ENCODE data around the gene CORO2B. TPM values are rescaled to one million over a fixed set of nuclear protein-coding genes. Genes with fewer than 3 reads are reported as not detected.

The CORO2B gene
- total and polyA plus RNA-seq, 10 donors: 0.93 to 8.8 (median 3.6) TPM

- Histone ChIP-seq H3K27me3 (replicated peaks in 1 of 7) (peaks cover 0 to 6% (median 0%) of the 10 kb centered on the region in 7 donors), H3K27ac (no peak overlapping the region), H3K4me3 (no peak overlapping the region), H3K36me3 (no peaks in the 10 kb centered on the region), H3K9me3 (no peaks in the 10 kb centered on the region), H3K4me1 (peaks cover 0 to 39% (median 17%) of the 10 kb centered on the region in 6 donors)
- intact Hi-C loops (cut with DNase I; ENCODE audit: low total_unique reads): no loop called here
- WGBS, 5 donors: 57 to 78% (median 69%) methylated on average over 4 to 5 of the region's 5 CpGs
- peak; percentile 54 for DNase-seq
- TF ChIP-seq POLR2A (IDR thresholded peaks at IDR 0.05): no peak
- no peak for TF ChIP-seq POLR2AphosphoS5 (IDR thresholded peaks at IDR 0.05)
- TF ChIP-seq, protein P1, sequence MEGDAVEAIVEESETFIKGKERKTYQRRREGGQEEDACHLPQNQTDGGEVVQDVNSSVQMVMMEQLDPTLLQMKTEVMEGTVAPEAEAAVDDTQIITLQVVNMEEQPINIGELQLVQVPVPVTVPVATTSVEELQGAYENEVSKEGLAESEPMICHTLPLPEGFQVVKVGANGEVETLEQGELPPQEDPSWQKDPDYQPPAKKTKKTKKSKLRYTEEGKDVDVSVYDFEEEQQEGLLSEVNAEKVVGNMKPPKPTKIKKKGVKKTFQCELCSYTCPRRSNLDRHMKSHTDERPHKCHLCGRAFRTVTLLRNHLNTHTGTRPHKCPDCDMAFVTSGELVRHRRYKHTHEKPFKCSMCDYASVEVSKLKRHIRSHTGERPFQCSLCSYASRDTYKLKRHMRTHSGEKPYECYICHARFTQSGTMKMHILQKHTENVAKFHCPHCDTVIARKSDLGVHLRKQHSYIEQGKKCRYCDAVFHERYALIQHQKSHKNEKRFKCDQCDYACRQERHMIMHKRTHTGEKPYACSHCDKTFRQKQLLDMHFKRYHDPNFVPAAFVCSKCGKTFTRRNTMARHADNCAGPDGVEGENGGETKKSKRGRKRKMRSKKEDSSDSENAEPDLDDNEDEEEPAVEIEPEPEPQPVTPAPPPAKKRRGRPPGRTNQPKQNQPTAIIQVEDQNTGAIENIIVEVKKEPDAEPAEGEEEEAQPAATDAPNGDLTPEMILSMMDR (IDR thresholded peaks at IDR 0.05 in 8 of 11, conservative IDR thresholded peaks at IDR 0.05 in 3 of 11): no peak
Measured at GRCh38 chr15:68593828-68594532, 15.2 kb downstream of the CORO2B start.

- TF ChIP-seq POLR2A (IDR thresholded peaks at IDR 0.05) (no peak), POLR2AphosphoS5 (IDR thresholded peaks at IDR 0.05) (no peak)
- TF ChIP-seq, protein P1 (IDR thresholded peaks at IDR 0.05 in 8 of 11, conservative IDR thresholded peaks at IDR 0.05 in 3 of 11): no peak
- DNase-seq: peak; percentile 23
- intact Hi-C loops (cut with DNase I; ENCODE audit: low total_unique reads): no loop called here
- no peak overlapping the region for H3K4me3 ChIP-seq
- no peaks in the 10 kb centered on the region for H3K9me3 ChIP-seq
- 68 to 78% (median 74%) methylated on average over 6 of the region's 6 CpGs for WGBS, 5 donors
- peaks cover 0 to 46% (median 18%) of the 10 kb centered on the region in 6 donors for H3K4me1 ChIP-seq
- H3K27me3 ChIP-seq (replicated peaks in 1 of 7): peaks cover 0 to 6% (median 0%) of the 10 kb centered on the region in 7 donors
- no peak overlapping the region for H3K27ac ChIP-seq
- no peaks in the 10 kb centered on the region for H3K36me3 ChIP-seq
Measured at GRCh38 chr15:68594533-68595259, 15.9 kb downstream of the CORO2B start.

GRCh38 chr15:68595260-68595564 is 16.4 kb downstream of the CORO2B start:
- H3K4me3 ChIP-seq: no peak overlapping the region
- H3K27ac ChIP-seq: no peak overlapping the region
- DNase-seq: peak; percentile 36
- intact Hi-C loops (cut with DNase I; ENCODE audit: low total_unique reads): no loop called here
- H3K36me3 ChIP-seq: no peaks in the 10 kb centered on the region
- 64 to 89% (median 78%) methylated on average over 3 of the region's 3 CpGs for WGBS, 5 donors
- TF ChIP-seq POLR2A (IDR thresholded peaks at IDR 0.05): no peak
- TF ChIP-seq, protein P1 (IDR thresholded peaks at IDR 0.05 in 8 of 11, conservative IDR thresholded peaks at IDR 0.05 in 3 of 11): no peak
- peak in 1 of 3 donors; percentile 23 for TF ChIP-seq POLR2AphosphoS5 (IDR thresholded peaks at IDR 0.05)
- H3K4me1 ChIP-seq: peaks cover 0 to 51% (median 20%) of the 10 kb centered on the region in 6 donors
- H3K9me3 ChIP-seq: no peaks in the 10 kb centered on the region
- H3K27me3 ChIP-seq (replicated peaks in 1 of 7): peaks cover 0 to 6% (median 0%) of the 10 kb centered on the region in 7 donors

GRCh38 chr15:68595761-68596160 is 17.0 kb downstream of the CORO2B start:
- Histone ChIP-seq H3K27me3 (replicated peaks in 1 of 7) (peaks cover 0 to 6% (median 0%) of the 10 kb centered on the region in 7 donors), H3K4me3 (no peak overlapping the region), H3K27ac (no peak overlapping the region), H3K36me3 (no peaks in the 10 kb centered on the region), H3K9me3 (no peaks in the 10 kb centered on the region), H3K4me1 (peaks cover 0 to 55% (median 21%) of the 10 kb centered on the region in 6 donors)
- DNase-seq: peak; percentile 41
- intact Hi-C loops (cut with DNase I; ENCODE audit: low total_unique reads): no loop called here
- 89 to 95% (median 93%) methylated on average over 17 of the region's 17 CpGs for WGBS, 5 donors
- no peak for TF ChIP-seq POLR2AphosphoS5 (IDR thresholded peaks at IDR 0.05)
